NCI-H1092 treated with DMSO at 0.1 percent for 48 hours (cell line): Measurements from ENCODE around the gene NDUFB2.
"Not testable (repeated sequence)": the region's sequence is repeated elsewhere in the genome, so short reads cannot be mapped to it uniquely, and the experiment has no call there.

Source experiments
- DNase-seq: peaks from one replicate; lab custom pipeline; 2025; lab: John Stamatoyannopoulos, UW

Gene NDUFB2

DNA sequence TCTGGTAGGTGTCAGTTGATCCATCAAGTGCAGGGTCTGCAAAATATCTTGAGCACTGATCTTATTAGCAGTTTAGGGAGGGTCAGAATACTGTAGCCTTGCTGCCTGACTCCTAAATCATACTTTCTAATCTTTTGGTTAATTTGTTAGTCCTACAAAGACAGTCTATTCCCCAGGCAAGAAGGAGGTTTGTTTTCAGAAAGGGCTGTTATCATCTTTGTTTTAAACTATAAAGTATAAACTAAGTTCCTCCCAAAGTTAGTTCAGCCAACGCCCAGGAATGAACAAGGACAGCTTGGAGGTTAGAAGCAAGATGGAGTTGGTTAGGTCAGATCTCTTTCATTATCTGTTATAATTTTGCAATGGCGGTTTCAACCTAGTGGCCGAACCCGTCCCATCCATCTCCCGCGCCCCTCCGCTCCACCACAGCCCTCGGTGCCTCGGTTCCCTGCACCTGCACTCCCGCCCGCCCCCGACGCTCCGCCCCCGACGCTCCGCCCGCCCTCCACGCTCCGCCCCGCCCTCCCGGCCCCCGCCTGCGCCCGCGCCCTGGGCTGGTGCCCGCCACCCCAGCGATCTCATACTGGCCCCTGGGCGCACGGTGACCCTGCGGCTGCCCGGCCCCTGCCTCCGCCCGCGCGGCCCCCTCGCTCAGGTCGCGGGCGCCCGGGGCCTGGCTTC lies 24.0 kb upstream of the NDUFB2 start, which contains the start of gene ADCK2:
Gene ADCK2 (plus strand): TSS at position 564 of the 681 bp plus-strand sequence. CDS start 386 bp downstream, outside the sequence.
- peak; percentile 72 for DNase-seq

DNA sequence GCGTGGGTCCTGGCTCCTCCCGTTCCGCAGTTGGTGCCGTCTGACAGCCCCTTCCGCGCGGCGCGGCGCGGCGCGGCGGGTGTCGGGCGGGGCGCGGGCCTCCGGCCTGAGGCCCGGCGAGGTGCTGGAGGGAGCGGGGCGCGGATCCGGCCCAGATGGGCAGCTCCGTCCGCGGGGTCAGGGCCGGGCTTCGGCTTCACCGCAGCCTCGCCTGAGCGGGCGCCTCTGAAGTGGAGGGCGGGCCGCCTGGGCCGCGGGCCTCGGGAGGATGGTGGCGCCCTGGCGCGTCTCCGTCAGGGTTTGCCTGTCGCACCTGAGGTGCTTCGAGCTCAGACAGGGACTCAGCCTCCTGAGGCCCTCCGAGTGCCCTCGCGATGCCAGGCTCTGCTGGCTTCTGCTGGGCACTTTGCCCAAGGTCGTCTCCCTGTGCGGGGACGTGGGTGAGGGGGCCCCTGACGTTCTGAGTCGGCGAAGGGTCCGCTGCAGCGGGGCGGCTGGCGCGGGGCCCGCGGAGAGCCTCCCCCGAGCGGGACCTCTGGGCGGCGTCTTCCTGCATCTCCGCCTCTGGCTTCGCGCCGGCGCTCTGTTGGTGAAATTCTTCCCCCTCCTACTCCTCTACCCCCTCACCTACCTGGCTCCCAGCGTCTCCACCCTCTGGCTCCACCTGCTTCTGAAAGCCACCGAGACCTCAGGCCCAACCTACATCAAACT lies 23.3 kb upstream of the NDUFB2 start:
- peak; percentile 53 for DNase-seq

DNA sequence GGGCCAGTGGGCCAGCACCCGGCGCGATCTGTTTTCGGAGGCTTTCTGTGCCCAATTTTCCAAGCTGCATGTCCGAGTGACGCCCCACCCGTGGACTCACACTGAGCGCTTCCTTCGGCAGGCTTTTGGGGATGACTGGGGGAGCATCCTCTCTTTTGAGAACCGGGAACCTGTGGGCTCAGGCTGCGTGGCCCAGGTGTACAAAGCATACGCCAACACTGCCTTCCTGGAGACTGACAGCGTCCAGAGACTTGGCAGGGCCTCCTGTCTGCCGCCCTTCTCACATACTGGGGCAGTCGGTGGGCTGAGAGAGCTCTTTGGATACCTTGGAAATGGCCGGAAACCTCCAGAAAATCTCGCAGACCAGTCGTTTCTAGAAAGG lies 22.7 kb upstream of the NDUFB2 start:
- DNase-seq = no peak

DNA sequence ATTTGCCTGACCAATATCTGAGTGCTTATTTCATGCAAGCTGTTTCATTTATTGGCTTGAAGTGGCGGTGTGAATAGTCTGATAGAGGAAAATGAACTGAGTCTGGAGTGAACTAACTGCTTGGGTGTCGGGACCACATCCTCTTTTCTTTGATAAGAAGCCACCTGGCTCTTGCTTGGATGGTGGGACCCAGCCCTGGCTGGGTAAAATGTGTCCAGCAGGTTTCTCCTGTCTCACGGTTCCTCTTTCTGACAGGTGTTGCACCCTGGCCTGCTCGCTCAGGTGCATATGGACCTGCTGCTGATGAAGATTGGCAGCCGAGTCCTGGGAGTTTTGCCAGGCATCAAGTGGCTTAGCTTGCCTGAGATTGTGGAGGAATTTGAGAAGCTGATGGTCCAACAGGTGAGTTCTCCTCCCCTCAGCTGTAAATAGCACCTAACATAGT lies 22.1 kb upstream of the NDUFB2 start:
- DNase-seq = no peak

DNA sequence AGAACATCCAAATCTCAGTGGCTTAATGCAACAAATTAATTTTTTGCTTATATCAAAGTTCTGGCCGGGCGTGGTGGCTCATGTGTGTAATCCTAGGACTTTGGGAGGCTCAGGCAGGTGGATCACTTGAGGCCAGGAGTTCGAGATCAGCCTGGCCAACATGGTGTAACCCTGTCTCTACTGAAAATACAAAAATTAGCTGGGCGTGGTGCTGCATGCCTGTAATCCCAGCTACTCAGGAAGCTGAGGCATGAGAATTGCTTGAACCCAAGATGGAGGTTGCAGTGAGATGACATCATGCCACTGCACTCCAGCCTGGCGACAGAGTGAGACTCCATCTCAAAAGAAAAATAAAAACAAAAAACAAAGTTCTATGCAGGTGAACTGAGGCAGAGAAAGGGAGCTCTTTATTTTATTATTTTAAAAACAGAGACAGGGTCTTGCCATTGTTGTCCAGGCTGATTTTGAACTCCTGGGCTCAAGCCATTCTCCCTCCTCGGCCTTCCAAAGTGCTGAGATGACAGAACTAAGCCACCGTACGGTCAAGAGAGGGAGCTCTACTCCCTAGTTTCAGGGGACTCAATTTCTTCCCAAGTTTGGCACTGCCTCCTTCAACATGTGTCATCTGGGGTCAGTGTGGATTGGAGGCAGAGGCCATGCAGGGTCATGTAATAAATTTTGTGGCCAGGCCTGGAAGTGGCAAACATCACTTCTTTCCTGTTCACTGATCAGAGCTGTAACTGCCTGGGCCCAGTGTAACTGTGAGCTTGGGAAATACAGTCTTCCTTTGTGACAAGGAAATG lies 21.4 kb upstream of the NDUFB2 start:
- DNase-seq = peak; percentile 15

DNA sequence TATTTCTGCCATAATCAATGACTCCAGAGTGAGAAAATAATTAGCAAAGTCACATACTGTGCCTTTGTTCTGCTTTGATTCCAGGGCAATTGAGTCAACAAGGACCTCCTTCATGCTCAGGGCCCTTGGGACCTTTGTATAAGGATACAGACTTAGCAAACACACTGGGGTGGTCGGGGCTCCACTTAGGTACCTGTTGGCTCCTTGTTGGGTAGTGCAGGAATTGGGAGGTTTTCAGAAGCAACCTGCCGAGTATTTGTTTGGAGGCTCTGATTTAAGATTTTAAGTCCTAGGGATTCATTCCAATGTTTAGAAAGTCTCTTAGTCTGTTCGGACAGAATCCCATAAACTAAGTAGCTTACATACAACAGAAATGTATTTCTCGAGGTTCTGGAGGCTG lies 20.8 kb upstream of the NDUFB2 start:
- DNase-seq = no peak

DNA sequence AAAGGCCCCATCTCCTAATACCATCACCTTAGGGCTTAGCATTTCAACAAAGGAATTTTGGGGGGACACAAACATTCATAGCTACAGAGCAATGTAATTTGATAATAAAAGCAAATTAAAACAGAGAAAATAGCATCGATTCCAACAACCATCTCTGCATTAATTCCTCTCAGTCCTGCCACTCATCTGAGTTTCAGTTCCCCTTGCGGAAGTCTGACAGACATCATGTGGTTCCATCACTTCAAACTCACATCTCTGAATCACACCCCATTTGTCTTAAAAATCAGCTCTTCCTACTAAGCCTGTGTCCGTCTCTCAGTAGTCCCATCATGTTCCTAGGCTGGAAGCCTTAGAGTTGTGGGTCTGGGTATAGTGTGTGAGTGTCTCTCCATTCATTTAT lies 20.2 kb upstream of the NDUFB2 start:
- DNase-seq = no peak

DNA sequence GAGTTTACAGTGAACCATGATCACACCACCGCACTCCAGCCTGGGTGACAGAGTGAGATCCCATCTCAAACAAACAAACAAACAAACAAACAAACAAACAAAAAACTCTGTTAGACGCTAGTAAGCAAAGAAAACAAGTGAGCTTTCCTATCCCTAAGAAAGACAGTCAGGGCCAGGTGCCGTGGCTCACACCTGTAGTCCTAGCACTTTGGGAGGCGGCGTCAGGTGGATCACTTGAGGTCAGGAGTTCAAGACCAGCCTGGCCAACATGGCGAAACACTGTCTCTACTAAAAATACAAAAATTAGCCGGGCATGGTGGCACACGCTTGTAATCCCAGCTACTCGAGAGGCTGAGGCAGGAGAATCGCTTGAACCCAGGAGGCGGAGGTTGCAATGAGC lies 19.6 kb upstream of the NDUFB2 start:
- not testable (repeated sequence) for DNase-seq

DNA sequence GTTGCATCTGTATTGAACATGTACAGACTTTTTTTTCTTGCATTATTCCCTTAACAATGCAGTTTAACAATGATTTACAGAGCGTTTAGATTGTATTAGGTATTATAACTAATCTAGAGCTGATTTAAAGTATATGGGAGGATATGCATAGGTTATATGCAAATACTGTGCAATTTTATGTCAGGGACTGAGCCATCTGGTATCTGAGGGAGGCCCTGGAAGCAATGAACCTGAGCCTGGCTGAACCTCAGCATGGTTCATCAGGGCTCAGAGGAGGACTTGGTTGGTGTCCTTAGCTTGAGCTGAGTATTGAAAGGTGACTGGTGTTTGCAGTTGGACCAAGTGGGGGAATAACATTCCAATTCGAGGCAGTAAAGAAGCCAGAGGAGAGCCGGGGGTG lies 19.0 kb upstream of the NDUFB2 start:
- no peak for DNase-seq

DNA sequence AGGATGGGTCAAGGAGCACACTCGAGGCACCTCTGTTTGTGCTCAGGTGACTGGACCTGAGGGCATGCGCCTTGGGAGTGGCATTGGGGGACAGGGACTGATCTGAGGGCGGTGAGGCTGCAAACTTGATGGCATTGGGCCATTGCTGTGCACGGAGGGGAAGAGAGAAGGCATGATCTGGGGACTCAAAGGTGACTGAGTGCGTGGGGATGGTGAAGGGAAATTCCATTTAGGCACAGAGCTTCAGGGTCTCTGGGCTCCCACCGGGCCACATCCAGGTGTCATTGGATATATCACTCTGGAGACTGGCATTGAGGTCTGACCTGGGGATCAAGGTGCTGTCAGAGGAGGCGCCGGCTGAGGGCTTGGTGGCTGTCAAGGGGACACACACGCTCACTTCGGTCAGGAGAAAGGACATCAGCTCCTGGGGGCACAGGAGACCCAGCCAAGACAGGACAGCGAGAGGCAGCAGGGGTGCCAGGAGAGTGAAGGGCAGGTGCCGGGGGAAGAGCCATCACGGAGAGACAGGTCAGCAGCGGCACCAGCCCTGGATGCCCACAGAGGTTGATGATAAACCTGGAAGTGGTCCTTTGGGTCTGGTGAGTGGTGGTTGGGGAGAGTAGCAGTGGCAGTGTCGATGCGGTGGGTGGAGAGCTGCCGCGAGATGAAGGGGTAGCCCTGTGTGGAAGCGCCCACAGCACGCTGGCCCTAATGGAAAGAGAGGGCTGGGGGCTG lies 18.3 kb upstream of the NDUFB2 start:
- DNase-seq = no peak

DNA sequence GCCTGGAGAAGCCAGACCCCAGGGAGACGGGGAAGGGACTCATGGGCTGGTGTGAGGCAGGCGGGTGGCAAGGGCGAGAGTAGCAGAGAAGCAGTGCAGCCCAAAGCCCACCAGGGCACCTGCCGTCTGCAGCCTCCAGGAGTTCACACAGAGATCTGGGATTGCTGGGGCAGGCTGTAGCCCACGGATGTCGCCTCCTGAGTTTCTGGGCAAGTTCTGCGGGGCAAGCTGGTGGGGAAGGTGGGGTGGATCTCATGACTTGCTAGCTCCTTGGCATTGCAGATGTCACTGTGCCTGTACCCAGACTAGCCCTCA lies 17.7 kb upstream of the NDUFB2 start:
- no peak for DNase-seq

DNA sequence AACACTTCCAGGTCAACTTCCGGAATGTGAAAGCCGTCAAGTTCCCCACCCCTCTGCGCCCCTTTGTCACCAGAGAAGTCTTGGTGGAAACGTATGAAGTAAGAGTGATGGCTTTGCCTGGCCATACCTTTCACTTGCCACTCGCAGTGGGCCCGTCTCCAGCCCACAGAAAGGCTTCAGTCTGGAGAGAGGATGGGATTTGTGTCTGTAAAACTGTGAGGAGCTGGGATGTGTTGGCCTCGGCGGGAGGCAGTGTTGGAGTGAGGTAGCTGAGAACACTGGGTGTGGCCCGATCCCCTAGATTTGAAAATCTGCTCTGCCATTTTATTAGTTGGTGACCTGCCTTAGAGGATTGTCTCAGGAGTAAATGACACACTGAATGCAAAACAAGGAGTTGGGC lies 17.3 kb upstream of the NDUFB2 start:
- DNase-seq = no peak

DNA sequence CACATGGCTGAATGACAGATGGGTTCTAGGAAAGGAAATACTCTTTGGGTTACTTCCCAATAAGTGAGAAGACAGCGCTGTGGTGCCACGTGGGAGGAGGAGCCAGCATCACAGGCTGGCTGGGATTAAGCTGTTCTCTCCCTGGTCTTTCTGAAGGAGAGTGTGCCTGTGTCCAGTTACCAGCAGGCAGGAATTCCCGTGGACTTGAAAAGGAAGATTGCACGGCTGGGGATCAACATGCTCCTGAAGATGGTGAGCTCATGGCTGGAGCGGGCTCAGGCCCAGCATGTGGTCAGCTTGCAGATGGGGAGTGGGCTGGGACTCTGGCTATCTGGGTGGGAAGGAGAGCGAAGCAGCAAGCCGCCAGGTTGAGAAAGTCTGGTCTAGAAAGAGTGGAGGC lies 15.6 kb upstream of the NDUFB2 start:
- DNase-seq = no peak

DNA sequence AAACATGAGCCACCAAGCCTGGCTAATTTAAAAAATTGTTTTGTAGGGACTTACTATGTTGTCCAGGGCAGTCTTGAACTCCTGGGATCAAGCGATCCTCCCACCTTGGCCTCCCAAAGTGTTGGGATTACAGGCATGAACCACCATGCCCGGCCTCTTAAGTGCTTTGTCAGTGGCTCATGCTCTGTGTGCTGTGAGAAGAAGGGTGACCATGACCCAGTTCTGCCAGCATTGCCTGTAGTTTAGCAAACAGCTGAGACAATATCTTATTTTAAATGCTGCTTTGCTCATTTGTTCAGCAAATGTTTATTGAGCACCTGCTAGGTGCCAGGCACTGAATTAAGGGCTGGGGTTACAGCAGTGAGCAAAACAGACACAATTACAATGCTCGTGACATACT lies 14.7 kb upstream of the NDUFB2 start:
- DNase-seq = no peak

DNA sequence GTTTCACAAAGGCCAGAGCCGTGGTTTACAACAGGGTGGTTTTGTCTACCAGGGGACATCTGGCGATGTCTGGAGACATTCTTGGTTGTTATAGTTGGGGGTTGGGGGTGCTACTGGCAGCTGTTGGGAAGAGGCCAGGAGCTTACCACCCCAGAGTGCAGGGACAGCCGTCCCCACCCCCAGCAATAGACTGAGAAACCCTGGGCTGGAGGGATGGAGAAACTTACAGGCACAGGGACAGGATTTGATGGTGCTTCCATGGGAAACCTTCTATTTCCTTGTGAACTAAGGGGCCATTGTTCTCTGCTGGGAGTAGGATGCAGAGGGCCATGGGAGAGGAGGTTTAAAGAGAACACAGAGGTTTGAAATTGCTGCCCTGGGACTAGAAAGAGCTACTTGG lies 12.9 kb upstream of the NDUFB2 start:
- no peak for DNase-seq

DNA sequence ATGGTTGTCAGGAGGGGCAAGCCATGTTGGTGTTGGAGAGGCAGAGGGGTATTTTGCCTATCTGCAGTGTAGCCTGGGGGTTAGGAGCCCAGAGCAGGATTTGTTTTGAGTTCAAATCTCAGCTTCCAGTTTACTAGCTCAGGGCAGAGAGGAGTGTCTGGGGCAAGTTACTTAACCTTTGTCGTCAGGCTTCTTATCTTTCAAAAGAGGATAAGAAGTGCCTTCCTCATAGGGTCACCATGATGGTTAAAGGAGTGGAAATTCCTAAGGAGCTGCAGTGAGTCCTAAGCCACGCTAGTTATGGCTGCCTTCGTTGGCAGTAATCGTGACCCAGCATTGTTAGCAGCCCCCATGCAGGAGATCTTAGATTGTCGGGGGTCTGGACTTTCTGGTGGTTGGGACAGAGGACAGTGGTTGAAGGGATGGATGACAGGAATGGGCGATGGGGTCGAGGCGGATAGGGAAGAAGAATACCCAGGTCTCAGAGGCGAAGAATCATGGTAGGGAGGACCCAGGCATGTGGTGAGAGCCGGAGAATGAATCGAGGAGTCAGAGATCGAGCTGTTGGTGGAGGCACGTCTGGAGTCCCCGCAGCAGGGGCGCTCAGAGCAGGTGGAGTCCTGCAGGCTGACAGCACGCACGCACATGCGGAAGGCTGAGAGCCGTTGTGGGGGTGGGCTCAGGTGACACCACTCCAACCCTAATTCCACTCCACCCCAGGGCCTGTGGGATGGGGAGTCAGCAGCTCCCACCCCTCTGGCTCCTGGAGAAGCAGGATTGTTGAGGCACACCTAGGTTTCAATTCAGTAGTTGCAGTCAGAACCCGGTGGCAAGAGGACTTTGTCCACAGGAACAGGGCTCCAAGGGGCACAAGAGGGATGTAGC lies 12.2 kb upstream of the NDUFB2 start:
- DNase-seq = no peak

DNA sequence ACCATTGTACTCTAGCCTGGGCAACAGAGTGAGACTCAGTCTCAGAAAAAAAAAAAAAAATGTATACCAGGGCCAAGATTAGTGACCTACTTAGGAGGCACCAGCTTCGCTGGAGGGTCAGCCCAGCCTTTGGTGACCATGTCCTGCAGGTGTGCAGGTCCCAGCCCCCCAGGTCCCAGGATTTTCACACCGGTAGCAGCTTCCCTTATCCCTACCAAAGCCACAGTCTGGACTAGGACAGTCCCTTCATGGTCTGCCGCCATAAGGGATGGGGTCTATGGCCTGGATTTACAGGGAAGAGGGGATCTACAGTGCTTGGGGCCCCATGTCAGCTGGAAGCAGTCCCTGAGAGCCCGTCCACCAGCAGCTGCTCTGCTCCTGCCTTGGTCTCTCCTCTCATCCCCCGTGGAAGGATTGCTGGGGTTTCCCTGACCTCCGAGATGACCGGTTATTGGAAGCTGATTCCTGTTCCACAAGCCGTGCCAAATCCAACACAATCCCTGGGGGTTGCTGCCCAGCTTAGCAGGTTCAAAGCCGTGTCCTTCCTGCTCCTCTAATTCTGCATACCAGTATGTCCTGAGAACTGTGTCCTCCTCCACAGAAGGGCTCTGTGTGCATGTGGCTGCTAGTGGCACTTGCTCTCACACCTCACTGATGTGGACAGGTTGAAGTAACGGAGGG lies 11.0 kb upstream of the NDUFB2 start:
- DNase-seq = no peak

DNA sequence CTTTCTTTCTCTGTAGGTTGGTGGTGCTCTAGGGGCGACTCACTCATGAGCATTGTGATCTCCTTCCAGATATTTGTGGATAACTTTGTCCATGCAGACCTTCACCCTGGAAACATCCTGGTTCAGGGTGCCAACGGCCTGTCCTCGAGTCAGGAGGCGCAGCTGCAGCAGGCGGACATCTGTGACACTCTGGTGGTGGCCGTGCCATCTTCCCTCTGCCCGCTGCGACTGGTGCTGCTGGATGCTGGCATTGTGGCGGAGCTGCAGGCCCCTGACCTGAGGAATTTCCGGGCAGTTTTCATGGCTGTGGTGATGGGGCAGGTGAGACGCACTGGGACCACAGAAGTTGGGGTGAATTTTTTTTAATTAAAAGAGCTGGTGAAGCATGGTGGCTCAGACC lies 9.6 kb upstream of the NDUFB2 start:
- no peak for DNase-seq

DNA sequence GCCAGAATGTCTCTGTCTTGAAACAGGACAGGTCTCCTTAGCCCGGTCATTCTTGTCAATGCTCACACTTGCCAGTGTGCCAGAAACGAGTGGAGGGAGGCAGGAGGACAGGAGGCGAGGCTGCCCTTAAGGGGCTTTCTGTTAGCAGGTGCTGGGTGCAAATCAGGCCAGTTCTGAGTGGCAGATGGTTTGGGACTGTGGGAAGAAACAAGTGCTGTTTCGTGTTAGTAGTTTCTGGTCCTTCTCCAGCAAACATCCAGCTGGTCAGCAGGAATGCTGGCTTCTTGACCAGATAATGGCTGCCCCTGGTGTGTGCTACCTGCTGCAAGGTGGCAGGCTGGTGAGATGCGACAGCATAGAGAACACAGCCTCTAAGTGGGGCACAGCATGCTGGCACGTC lies 8.2 kb upstream of the NDUFB2 start:
- no peak for DNase-seq

DNA sequence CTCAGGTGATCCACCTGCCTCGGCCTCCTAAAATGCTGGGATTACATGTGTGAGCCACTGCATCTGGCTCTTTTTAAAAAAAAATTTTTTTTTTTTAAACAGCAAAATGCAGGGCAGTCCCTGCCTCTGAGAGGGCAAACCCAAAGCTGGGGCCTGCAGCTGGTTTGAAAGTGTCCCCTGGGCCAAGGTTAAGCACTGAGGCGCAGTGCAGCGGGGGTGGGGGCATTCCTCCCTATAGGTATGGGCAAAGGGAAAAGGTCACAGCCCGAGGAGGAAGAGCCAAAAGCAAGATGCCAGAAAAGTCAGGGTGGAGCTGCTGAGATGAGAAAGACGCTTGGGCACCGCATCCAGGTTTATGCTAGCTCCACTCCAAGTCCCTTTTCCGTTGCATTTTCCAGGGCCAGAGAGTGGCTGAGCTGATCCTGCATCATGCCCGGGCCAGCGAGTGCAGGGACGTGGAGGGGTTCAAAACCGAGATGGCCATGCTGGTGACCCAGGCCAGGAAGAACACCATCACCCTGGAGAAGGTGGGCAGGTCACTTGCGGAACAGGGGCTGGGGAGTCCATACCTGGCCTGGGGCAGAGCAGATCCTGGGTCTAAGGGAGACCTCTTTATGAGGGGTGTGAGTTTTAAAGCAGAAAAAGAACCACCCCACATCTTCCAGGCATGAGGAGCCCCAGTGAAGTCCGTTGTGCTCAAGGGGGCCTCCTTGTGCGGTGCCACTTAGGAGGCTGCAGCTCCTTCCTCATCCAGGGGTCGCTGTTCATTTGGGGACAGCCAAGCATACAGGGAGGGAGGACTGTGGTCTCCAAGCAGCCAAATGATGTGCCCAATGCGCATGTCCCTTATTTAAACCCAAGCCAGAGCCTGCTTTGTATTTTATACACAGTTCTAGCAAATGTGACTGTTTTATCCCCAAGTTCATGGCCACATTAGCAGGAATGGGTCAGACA lies 7.0 kb upstream of the NDUFB2 start:
- no peak for DNase-seq
